ENCODE measurements around the gene CDKN2A.

CDKN2A gene

DNA sequence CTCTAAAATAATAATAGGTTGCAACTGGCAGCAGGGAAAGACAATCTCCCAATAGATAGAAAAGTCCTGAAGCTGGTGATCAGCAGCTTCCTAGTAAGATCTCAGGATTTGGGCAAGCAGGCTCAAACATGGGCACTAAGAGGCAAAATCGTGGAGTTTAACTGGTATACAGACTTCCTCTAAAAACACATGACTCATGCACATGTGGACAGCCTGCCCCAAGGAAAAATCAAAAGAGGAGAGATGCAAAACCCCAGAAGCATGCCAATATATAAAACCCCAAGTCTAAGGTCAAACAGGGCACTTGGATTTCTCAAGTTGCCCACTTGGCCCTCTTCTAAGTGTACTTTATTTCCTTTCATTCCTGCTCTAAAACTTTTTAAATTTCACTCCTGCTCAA, 62.8 kb downstream of the CDKN2A start:
- peaks cover 10% of the 10 kb centered on the region for H3K4me1 Mint-ChIP-seq (ENCODE audit: low read depth)
- H3K4me3 Mint-ChIP-seq, result no peak overlapping the region
- no peaks in the 10 kb centered on the region for H3K36me3 Mint-ChIP-seq (ENCODE audit: low read depth)
- no peaks in the 10 kb centered on the region for H3K27me3 Mint-ChIP-seq
- no peaks in the 10 kb centered on the region for H3K9me3 Mint-ChIP-seq
- H3K27ac Mint-ChIP-seq, result no peak overlapping the region
- intact Hi-C loops (cut with micrococcal nuclease), result no loop called here

DNA sequence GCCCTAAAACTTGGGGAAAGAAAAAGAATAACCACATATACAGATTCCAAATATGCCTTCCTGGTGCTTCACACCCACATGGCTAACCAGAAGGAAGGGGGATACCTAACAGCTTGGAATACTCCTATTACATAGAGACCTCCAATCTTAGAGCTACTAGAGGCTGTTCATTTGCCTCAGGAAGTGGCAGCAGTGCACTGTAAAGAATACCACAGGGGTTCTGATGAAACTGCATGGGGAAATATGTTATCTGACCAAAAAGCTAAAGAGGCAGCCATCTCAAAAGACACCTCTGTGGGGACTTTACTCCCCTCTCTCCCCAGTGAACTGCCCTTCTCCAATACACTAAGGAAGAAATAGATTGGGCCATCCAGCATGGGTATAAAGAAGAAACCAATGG, 66.4 kb downstream of the CDKN2A start:
- no peak overlapping the region for H3K4me3 Mint-ChIP-seq
- no peak overlapping the region for H3K27ac Mint-ChIP-seq
- peaks cover 6% of the 10 kb centered on the region for H3K4me1 Mint-ChIP-seq (ENCODE audit: low read depth)
- no peaks in the 10 kb centered on the region for H3K27me3 Mint-ChIP-seq
- intact Hi-C loops (cut with micrococcal nuclease), result no loop called here
- H3K9me3 Mint-ChIP-seq, result no peaks in the 10 kb centered on the region
- H3K36me3 Mint-ChIP-seq (ENCODE audit: low read depth), result no peaks in the 10 kb centered on the region

DNA sequence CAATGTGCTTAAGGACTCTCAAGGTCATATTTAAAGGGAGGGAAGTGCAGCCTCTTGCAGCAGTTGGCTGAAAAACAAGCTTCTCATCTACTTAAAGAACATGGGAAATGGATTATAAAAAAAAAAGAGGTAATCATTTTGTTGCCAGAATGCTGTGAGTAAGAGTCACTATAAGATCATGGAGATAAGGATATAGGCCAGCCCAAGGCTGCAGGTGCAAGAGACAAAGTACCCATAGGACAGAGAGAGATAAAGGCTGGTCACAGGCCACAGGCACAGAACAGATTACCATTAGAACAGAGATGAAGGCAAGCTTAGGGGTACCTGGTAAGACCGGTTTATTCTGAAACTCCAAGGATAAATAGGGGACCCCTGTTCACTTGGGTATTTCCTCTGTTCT, 70.5 kb downstream of the CDKN2A start:
- intact Hi-C loops (cut with micrococcal nuclease), result no loop called here
- H3K9me3 Mint-ChIP-seq, result no peaks in the 10 kb centered on the region
- H3K4me1 Mint-ChIP-seq (ENCODE audit: low read depth), result peaks cover 9% of the 10 kb centered on the region
- no peaks in the 10 kb centered on the region for H3K27me3 Mint-ChIP-seq
- H3K4me3 Mint-ChIP-seq, result no peak overlapping the region
- H3K36me3 Mint-ChIP-seq (ENCODE audit: low read depth), result no peaks in the 10 kb centered on the region
- H3K27ac Mint-ChIP-seq, result no peak overlapping the region

DNA sequence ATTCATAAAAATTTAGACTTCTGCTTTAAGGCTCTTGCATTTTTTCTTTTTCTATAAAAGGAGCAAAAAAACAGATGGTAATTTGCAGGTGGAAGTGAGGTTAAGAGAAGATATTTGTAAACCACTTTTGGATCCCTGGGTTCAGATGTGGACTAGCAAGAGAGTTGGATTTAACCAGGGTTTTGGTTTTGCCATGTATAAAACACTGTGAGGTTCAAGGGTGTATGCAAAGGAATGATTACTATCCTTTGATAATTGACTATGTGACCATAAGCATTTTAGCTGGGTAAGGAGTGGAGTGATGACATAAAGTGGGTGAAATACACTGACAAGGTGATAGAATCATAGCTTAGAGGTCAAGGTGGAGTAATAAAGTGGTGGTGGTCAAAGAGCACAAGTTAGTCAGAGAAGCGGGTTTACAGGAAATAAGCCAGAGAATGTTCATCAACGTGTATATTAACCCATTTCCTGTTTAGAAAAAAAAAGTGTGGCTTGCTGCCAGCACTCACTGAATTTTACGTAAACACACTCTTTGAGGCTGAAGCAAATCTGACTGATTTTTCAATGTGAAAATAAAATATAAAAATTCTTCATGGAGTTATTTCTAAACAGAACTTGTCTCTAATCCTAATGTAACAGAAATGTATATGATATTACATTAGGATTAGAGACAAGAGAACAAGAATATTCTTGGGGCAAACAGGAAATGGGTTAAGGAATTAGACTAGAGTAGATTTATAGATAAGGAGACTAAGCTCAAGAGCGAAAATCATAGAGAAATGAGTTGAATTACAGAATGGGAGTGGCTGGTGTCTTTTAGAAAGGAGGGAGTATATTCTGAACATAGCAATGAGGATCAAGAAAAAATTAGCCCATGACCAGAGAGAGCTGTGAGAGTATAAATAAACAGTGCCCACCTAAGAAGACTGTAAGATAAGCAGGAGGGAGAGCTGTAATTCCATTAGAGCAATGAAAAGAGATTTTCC, 74.5 kb downstream of the CDKN2A start:
- Mint-ChIP-seq H3K36me3 (ENCODE audit: low read depth) (no peaks in the 10 kb centered on the region), H3K9me3 (peaks cover 30% of the 10 kb centered on the region), H3K4me1 (ENCODE audit: low read depth) (peaks cover 9% of the 10 kb centered on the region), H3K4me3 (no peak overlapping the region), H3K27me3 (no peaks in the 10 kb centered on the region), H3K27ac (no peak overlapping the region)
- intact Hi-C loops (cut with micrococcal nuclease), result no loop called here
